Parathyroid adenoma (tissue), 2 donors: ENCODE data around the gene MAGEC1.
"Not testable (repeated sequence)": the region's sequence is repeated elsewhere in the genome, so short reads cannot be mapped to it uniquely, and the experiment has no call there.

Experiments
- H2AFZ ChIP-seq: fragments of 300-600 bp; sonication (generic); one replicate; pipeline ENCODE4 v1.7.0; 2017; ENCODE audit warnings: antibody characterized with exemption, mild to moderate bottlenecking
- H3K27ac ChIP-seq: fragments of 300-600 bp; sonication (generic); one replicate; pipeline ENCODE4 v1.7.0; 2017
- H3K27me3 ChIP-seq: fragments of 300-600 bp; sonication (generic); one replicate; pipeline ENCODE4 v1.7.0; 2017; ENCODE audit warnings: low read length; ENCODE audit not compliant: control insufficient read depth, insufficient read depth
- H3K36me3 ChIP-seq: fragments of 300-600 bp; sonication (generic); one replicate; pipeline ENCODE4 v1.7.0; 2017; ENCODE audit warnings: low read length; ENCODE audit not compliant: control insufficient read depth, insufficient read depth
- H3K4me1 ChIP-seq: fragments of 300-600 bp; sonication (generic); one replicate; pipeline ENCODE4 v1.7.0; 2017; ENCODE audit warnings: control low read depth
- H3K4me2 ChIP-seq: fragments of 300-600 bp; sonication (generic); one replicate; pipeline ENCODE4 v1.7.0; 2017; ENCODE audit warnings: low read length
- H3K4me3 ChIP-seq: fragments of 300-600 bp; sonication (generic); one replicate; pipeline ENCODE4 v1.7.0; 2017; ENCODE audit warnings: low read depth, low read length
- H3K79me2 ChIP-seq: fragments of 300-600 bp; sonication (generic); one replicate; pipeline ENCODE4 v1.7.0; 2017; ENCODE audit warnings: control low read depth
- H3K9ac ChIP-seq: fragments of 300-600 bp; sonication (generic); one replicate; pipeline ENCODE4 v1.7.0; 2017; ENCODE audit warnings: mild to moderate bottlenecking
- H3K9me3 ChIP-seq: fragments of 300-600 bp; sonication (generic); one replicate; pipeline ENCODE4 v1.7.0; 2017; ENCODE audit warnings: low read length; ENCODE audit not compliant: control insufficient read depth
- TF ChIP-seq, protein P1 (sequence below): fragments of 300-600 bp; sonication (generic); IDR thresholded peaks from one replicate; pipeline ENCODE4 v1.7.0; 2017; ENCODE audit warnings: antibody characterized with exemption, mild to moderate bottlenecking
- donor health status: primary hyperparathyroidism.

Gene MAGEC1, protein sequence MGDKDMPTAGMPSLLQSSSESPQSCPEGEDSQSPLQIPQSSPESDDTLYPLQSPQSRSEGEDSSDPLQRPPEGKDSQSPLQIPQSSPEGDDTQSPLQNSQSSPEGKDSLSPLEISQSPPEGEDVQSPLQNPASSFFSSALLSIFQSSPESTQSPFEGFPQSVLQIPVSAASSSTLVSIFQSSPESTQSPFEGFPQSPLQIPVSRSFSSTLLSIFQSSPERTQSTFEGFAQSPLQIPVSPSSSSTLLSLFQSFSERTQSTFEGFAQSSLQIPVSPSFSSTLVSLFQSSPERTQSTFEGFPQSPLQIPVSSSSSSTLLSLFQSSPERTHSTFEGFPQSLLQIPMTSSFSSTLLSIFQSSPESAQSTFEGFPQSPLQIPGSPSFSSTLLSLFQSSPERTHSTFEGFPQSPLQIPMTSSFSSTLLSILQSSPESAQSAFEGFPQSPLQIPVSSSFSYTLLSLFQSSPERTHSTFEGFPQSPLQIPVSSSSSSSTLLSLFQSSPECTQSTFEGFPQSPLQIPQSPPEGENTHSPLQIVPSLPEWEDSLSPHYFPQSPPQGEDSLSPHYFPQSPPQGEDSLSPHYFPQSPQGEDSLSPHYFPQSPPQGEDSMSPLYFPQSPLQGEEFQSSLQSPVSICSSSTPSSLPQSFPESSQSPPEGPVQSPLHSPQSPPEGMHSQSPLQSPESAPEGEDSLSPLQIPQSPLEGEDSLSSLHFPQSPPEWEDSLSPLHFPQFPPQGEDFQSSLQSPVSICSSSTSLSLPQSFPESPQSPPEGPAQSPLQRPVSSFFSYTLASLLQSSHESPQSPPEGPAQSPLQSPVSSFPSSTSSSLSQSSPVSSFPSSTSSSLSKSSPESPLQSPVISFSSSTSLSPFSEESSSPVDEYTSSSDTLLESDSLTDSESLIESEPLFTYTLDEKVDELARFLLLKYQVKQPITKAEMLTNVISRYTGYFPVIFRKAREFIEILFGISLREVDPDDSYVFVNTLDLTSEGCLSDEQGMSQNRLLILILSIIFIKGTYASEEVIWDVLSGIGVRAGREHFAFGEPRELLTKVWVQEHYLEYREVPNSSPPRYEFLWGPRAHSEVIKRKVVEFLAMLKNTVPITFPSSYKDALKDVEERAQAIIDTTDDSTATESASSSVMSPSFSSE

DNA sequence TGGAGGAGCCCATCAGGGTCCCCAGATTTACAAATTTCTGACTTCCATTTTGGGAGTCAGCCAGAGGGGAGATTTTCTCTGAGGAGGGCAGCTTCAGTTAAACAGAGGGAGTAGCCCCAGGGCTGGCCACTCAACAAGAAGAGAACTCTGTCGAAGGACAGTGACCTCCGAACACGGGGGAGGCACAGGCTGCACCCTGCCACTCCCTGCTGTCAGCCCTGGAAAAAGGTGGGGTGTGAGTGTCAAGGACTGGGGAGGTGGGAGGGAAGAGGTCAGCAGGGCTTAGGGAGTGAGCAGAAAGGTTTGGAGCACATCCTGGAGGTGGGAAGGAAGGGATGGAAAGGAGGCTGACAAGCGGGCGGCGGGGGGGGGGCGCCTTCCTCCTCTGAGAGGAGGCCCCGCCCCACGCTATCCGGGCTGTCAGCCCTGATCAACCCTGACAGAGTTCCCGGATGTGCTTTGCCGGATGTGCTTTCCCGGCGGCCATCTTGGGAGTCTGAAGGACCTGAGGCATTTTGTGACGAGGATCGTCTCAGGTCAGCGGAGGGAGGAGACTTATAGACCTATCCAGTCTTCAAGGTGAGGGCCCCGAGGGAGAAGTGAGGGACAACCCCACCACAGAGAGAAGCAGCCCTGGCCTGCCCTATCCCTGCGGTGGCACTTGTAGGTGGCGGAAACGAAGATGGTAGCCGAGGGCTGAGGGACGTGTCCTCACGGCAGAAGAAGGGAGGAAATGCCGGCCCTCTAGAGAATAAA lies at the start of gene MAGEC1:
Gene MAGEC1, plus strand, starts transcription at position 495 of the 756 bp plus-strand sequence. CDS start 1,179 bp downstream, outside the sequence.
- TF ChIP-seq, protein P1, sequence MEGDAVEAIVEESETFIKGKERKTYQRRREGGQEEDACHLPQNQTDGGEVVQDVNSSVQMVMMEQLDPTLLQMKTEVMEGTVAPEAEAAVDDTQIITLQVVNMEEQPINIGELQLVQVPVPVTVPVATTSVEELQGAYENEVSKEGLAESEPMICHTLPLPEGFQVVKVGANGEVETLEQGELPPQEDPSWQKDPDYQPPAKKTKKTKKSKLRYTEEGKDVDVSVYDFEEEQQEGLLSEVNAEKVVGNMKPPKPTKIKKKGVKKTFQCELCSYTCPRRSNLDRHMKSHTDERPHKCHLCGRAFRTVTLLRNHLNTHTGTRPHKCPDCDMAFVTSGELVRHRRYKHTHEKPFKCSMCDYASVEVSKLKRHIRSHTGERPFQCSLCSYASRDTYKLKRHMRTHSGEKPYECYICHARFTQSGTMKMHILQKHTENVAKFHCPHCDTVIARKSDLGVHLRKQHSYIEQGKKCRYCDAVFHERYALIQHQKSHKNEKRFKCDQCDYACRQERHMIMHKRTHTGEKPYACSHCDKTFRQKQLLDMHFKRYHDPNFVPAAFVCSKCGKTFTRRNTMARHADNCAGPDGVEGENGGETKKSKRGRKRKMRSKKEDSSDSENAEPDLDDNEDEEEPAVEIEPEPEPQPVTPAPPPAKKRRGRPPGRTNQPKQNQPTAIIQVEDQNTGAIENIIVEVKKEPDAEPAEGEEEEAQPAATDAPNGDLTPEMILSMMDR, result no peak
- Histone ChIP-seq H2AFZ (no peak within 1 kb of the TSS), H3K4me3 (no peak within 1 kb of the TSS), H3K36me3 (no peaks in the 10 kb centered on the region), H3K79me2 (no peaks in the 10 kb centered on the region), H3K4me2 (no peak within 1 kb of the TSS), H3K9me3 (no peaks in the 10 kb centered on the region), H3K27me3 (no peaks in the 10 kb centered on the region), H3K4me1 (no peaks in the 10 kb centered on the region), H3K9ac (no peak within 1 kb of the TSS), H3K27ac (no peak within 1 kb of the TSS)

DNA sequence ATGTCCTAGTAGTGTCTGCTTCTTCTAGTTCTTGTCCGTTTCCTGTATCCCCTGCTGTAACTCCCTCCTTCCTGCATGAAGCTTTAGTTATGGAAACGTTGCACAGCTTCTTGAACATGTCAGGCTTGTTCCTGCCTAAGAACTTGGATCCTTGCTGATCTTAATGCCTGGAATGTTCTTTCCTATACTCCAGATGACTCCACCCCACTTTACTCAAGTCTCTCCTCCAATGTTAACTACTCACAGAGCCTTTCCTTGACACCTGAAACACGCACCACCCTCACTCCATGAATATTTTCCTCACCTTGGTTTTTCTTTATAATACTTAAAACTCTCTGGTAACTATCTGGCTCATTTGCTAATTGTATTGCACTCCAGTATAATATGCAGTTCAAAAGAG lies 46.2 kb upstream of the MAGEC1 start:
- no peaks in the 10 kb centered on the region for H3K36me3 ChIP-seq
- no peaks in the 10 kb centered on the region for H3K27me3 ChIP-seq
- H3K9me3 ChIP-seq, result no peaks in the 10 kb centered on the region
- H3K4me1 ChIP-seq, result no peaks in the 10 kb centered on the region
- H3K79me2 ChIP-seq, result no peaks in the 10 kb centered on the region
- no peak overlapping the region for H3K27ac ChIP-seq
- no peak overlapping the region for H3K9ac ChIP-seq
- no peak overlapping the region for H2AFZ ChIP-seq
- TF ChIP-seq, protein P1, result no peak
- no peak overlapping the region for H3K4me3 ChIP-seq
- H3K4me2 ChIP-seq, result no peak overlapping the region

DNA sequence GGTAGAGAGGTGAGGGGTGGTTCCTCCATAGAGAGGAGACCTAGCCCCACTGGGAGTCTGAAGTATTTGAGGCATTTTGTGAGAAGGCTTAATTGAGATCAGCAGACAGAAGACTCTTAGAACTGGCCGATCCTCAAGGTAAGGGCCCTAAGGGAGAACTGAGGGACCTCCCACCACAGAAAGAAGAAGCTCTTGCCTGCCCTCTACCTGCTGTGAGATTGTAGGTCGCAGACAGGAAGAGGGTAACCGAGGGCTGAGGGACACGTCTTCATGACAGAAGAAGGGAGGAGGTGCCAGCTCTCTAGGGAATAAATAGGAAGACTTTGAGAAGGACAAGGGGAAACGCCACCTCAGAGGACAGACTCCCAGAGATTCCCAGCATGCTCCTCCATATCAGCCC lies 24.1 kb upstream of the MAGEC1 start:
- H3K4me3 ChIP-seq, result no peak overlapping the region
- no peaks in the 10 kb centered on the region for H3K9me3 ChIP-seq
- H3K27me3 ChIP-seq, result no peaks in the 10 kb centered on the region
- no peaks in the 10 kb centered on the region for H3K79me2 ChIP-seq
- TF ChIP-seq, protein P1, result no peak
- no peak overlapping the region for H3K27ac ChIP-seq
- H3K4me1 ChIP-seq, result no peaks in the 10 kb centered on the region
- no peak overlapping the region for H2AFZ ChIP-seq
- no peak overlapping the region for H3K9ac ChIP-seq
- no peak overlapping the region for H3K4me2 ChIP-seq
- no peaks in the 10 kb centered on the region for H3K36me3 ChIP-seq

DNA sequence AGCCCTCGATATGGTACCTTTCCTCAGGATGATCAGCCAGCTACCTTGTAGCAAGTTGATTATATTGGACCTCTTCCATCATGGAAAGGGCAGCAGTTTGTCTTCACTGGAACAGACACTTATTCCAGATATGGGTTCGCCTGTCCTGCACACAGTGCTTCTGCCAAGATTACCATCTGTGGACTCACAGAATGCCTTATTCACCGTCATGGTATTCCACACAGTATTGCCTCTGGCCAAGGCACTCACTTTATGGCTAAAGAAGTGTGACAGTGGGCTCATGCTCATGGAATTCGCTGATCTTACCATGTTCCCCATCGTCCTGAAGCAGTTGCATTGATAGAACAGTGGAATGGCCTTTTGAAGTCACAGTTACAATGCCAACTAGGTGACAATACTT lies 14.9 kb upstream of the MAGEC1 start:
- H3K79me2 ChIP-seq, H2AFZ ChIP-seq, H3K9me3 ChIP-seq, H3K36me3 ChIP-seq, H3K9ac ChIP-seq, H3K4me2 ChIP-seq, H3K4me3 ChIP-seq, H3K27ac ChIP-seq, H3K27me3 ChIP-seq, H3K4me1 ChIP-seq: not testable (repeated sequence)
